ENCODE results near the gene SCD5. TPM values are rescaled to one million over a fixed set of nuclear protein-coding genes. Genes with fewer than 3 reads are reported as not detected.
A peak's percentile ranks its signal among the peaks of the same experiment; 100 is the strongest.

The SCD5 gene
- total RNA-seq, 1 experiment from 2014 or later = 14.9 TPM

GRCh38 chr4:82770607-82771006 lies 28.0 kb downstream of the SCD5 start:
- Histone ChIP-seq H3K9ac (ENCODE audit: low read length) (no peak overlapping the region), H3K4me3 (ENCODE audit: low read length) (no peak overlapping the region), H2AFZ (ENCODE audit: low read length) (no peak overlapping the region), H3K36me3 (ENCODE audit: insufficient read depth, low read length) (no peaks in the 10 kb centered on the region), H3K9me2 (replicated peaks; ENCODE audit: insufficient read depth, low read length) (no peaks in the 10 kb centered on the region), H3K9me3 (ENCODE audit: low read length) (no peaks in the 10 kb centered on the region), H4K20me1 (ENCODE audit: insufficient read depth, low read depth, low read length) (no peaks in the 10 kb centered on the region), H3K4me2 (ENCODE audit: low read depth, low read length, poor library complexity, severe bottlenecking) (no peak overlapping the region), H3K27ac (ENCODE audit: low read length) (no peak overlapping the region), H3K79me2 (ENCODE audit: low read length) (no peaks in the 10 kb centered on the region), H3K4me1 (ENCODE audit: low read length) (peaks cover 5% of the 10 kb centered on the region; the same call in 1 of the 2 replicates), H3K27me3 (ENCODE audit: low read length) (no peaks in the 10 kb centered on the region)
- DNase-seq = peak; percentile 10

- no peaks in the 10 kb centered on the region for H3K9me2 ChIP-seq (replicated peaks; ENCODE audit: insufficient read depth, low read length)
- no peak overlapping the region for H3K9ac ChIP-seq (ENCODE audit: low read length)
- H3K79me2 ChIP-seq (ENCODE audit: low read length) = no peaks in the 10 kb centered on the region
- H4K20me1 ChIP-seq (ENCODE audit: insufficient read depth, low read depth, low read length) = no peaks in the 10 kb centered on the region
- no peaks in the 10 kb centered on the region for H3K9me3 ChIP-seq (ENCODE audit: low read length)
- no peak for DNase-seq
- H2AFZ ChIP-seq (ENCODE audit: low read length) = no peak overlapping the region
- H3K27me3 ChIP-seq (ENCODE audit: low read length) = no peaks in the 10 kb centered on the region
- H3K27ac ChIP-seq (ENCODE audit: low read length) = no peak overlapping the region
- H3K36me3 ChIP-seq (ENCODE audit: insufficient read depth, low read length) = no peaks in the 10 kb centered on the region
- no peak overlapping the region for H3K4me2 ChIP-seq (ENCODE audit: low read depth, low read length, poor library complexity, severe bottlenecking)
- no peak overlapping the region for H3K4me3 ChIP-seq (ENCODE audit: low read length)
- H3K4me1 ChIP-seq (ENCODE audit: low read length) = peaks cover 6% of the 10 kb centered on the region; the same call in 1 of the 2 replicates
These were observed 33.5 kb downstream of the SCD5 start for GRCh38 chr4:82765134-82765533.

- H3K9me3 ChIP-seq (ENCODE audit: low read length) = no peaks in the 10 kb centered on the region
- H3K4me2 ChIP-seq (ENCODE audit: low read depth, low read length, poor library complexity, severe bottlenecking) = no peak overlapping the region
- H3K36me3 ChIP-seq (ENCODE audit: insufficient read depth, low read length) = no peaks in the 10 kb centered on the region
- no peak overlapping the region for H2AFZ ChIP-seq (ENCODE audit: low read length)
- peaks cover 19% of the 10 kb centered on the region for H3K4me1 ChIP-seq (ENCODE audit: low read length)
- DNase-seq = no peak
- no peaks in the 10 kb centered on the region for H3K79me2 ChIP-seq (ENCODE audit: low read length)
- no peak overlapping the region for H3K4me3 ChIP-seq (ENCODE audit: low read length)
- no peaks in the 10 kb centered on the region for H3K9me2 ChIP-seq (replicated peaks; ENCODE audit: insufficient read depth, low read length)
- H3K9ac ChIP-seq (ENCODE audit: low read length) = no peak overlapping the region
- no peaks in the 10 kb centered on the region for H3K27me3 ChIP-seq (ENCODE audit: low read length)
- 0 out of 2 replicates have a peak, but pooled peaks cover 4% of the 10 kb centered on the region for H4K20me1 ChIP-seq (ENCODE audit: insufficient read depth, low read depth, low read length)
- H3K27ac ChIP-seq (ENCODE audit: low read length) = no peak overlapping the region
These were observed 37.4 kb downstream of the SCD5 start for GRCh38 chr4:82761229-82761628.

- H3K27me3 ChIP-seq (ENCODE audit: low read length) = no peaks in the 10 kb centered on the region
- no peak overlapping the region for H3K4me2 ChIP-seq (ENCODE audit: low read depth, low read length, poor library complexity, severe bottlenecking)
- no peak overlapping the region for H3K4me3 ChIP-seq (ENCODE audit: low read length)
- peaks cover 27% of the 10 kb centered on the region for H3K4me1 ChIP-seq (ENCODE audit: low read length)
- 0 out of 2 replicates have a peak, but pooled peaks cover 4% of the 10 kb centered on the region for H4K20me1 ChIP-seq (ENCODE audit: insufficient read depth, low read depth, low read length)
- no peak overlapping the region for H3K27ac ChIP-seq (ENCODE audit: low read length)
- no peaks in the 10 kb centered on the region for H3K9me2 ChIP-seq (replicated peaks; ENCODE audit: insufficient read depth, low read length)
- DNase-seq = no peak
- no peaks in the 10 kb centered on the region for H3K9me3 ChIP-seq (ENCODE audit: low read length)
- H3K79me2 ChIP-seq (ENCODE audit: low read length) = no peaks in the 10 kb centered on the region
- H3K36me3 ChIP-seq (ENCODE audit: insufficient read depth, low read length) = no peaks in the 10 kb centered on the region
- no peak overlapping the region for H3K9ac ChIP-seq (ENCODE audit: low read length)
- H2AFZ ChIP-seq (ENCODE audit: low read length) = no peak overlapping the region
These were observed 39.6 kb downstream of the SCD5 start for GRCh38 chr4:82758701-82759685.

- H2AFZ ChIP-seq (ENCODE audit: low read length) = no peak overlapping the region
- no peaks in the 10 kb centered on the region for H3K36me3 ChIP-seq (ENCODE audit: insufficient read depth, low read length)
- H3K4me1 ChIP-seq (ENCODE audit: low read length) = peaks cover 27% of the 10 kb centered on the region
- no peak overlapping the region for H3K4me3 ChIP-seq (ENCODE audit: low read length)
- H3K27ac ChIP-seq (ENCODE audit: low read length) = no peak overlapping the region
- H3K9me2 ChIP-seq (replicated peaks; ENCODE audit: insufficient read depth, low read length) = no peaks in the 10 kb centered on the region
- no peaks in the 10 kb centered on the region for H3K79me2 ChIP-seq (ENCODE audit: low read length)
- H3K9ac ChIP-seq (ENCODE audit: low read length) = no peak overlapping the region
- no peak for DNase-seq
- H4K20me1 ChIP-seq (ENCODE audit: insufficient read depth, low read depth, low read length) = 0 out of 2 replicates have a peak, but pooled peaks cover 4% of the 10 kb centered on the region
- no peaks in the 10 kb centered on the region for H3K9me3 ChIP-seq (ENCODE audit: low read length)
- no peaks in the 10 kb centered on the region for H3K27me3 ChIP-seq (ENCODE audit: low read length)
- H3K4me2 ChIP-seq (ENCODE audit: low read depth, low read length, poor library complexity, severe bottlenecking) = no peak overlapping the region
These were observed 42.5 kb downstream of the SCD5 start for GRCh38 chr4:82756061-82756460.

GRCh38 chr4:82755650-82756049 lies 42.9 kb downstream of the SCD5 start:
- H3K9ac ChIP-seq (ENCODE audit: low read length) = no peak overlapping the region
- H2AFZ ChIP-seq (ENCODE audit: low read length) = no peak overlapping the region
- no peaks in the 10 kb centered on the region for H3K36me3 ChIP-seq (ENCODE audit: insufficient read depth, low read length)
- no peak overlapping the region for H3K27ac ChIP-seq (ENCODE audit: low read length)
- no peaks in the 10 kb centered on the region for H3K79me2 ChIP-seq (ENCODE audit: low read length)
- H3K4me3 ChIP-seq (ENCODE audit: low read length) = no peak overlapping the region
- H3K4me2 ChIP-seq (ENCODE audit: low read depth, low read length, poor library complexity, severe bottlenecking) = no peak overlapping the region
- H3K9me3 ChIP-seq (ENCODE audit: low read length) = no peaks in the 10 kb centered on the region
- peaks cover 26% of the 10 kb centered on the region for H3K4me1 ChIP-seq (ENCODE audit: low read length)
- 0 out of 2 replicates have a peak, but pooled peaks cover 4% of the 10 kb centered on the region for H4K20me1 ChIP-seq (ENCODE audit: insufficient read depth, low read depth, low read length)
- no peaks in the 10 kb centered on the region for H3K27me3 ChIP-seq (ENCODE audit: low read length)
- H3K9me2 ChIP-seq (replicated peaks; ENCODE audit: insufficient read depth, low read length) = no peaks in the 10 kb centered on the region
- no peak for DNase-seq

GRCh38 chr4:82754513-82755165 lies 44.0 kb downstream of the SCD5 start:
- DNase-seq = no peak
- peaks cover 18% of the 10 kb centered on the region for H3K4me1 ChIP-seq (ENCODE audit: low read length)
- no peak overlapping the region for H3K4me3 ChIP-seq (ENCODE audit: low read length)
- no peaks in the 10 kb centered on the region for H3K79me2 ChIP-seq (ENCODE audit: low read length)
- no peaks in the 10 kb centered on the region for H3K27me3 ChIP-seq (ENCODE audit: low read length)
- no peak overlapping the region for H3K27ac ChIP-seq (ENCODE audit: low read length)
- H3K36me3 ChIP-seq (ENCODE audit: insufficient read depth, low read length) = no peaks in the 10 kb centered on the region
- H3K9me2 ChIP-seq (replicated peaks; ENCODE audit: insufficient read depth, low read length) = no peaks in the 10 kb centered on the region
- no peak overlapping the region for H3K4me2 ChIP-seq (ENCODE audit: low read depth, low read length, poor library complexity, severe bottlenecking)
- no peak overlapping the region for H3K9ac ChIP-seq (ENCODE audit: low read length)
- 0 out of 2 replicates have a peak, but pooled peaks cover under 1% of the 10 kb centered on the region for H4K20me1 ChIP-seq (ENCODE audit: insufficient read depth, low read depth, low read length)
- H3K9me3 ChIP-seq (ENCODE audit: low read length) = no peaks in the 10 kb centered on the region
- H2AFZ ChIP-seq (ENCODE audit: low read length) = no peak overlapping the region

- H2AFZ ChIP-seq (ENCODE audit: low read length) = no peak overlapping the region
- no peaks in the 10 kb centered on the region for H3K9me3 ChIP-seq (ENCODE audit: low read length)
- H3K27me3 ChIP-seq (ENCODE audit: low read length) = no peaks in the 10 kb centered on the region
- H3K4me1 ChIP-seq (ENCODE audit: low read length) = peaks cover 11% of the 10 kb centered on the region
- no peak overlapping the region for H3K9ac ChIP-seq (ENCODE audit: low read length)
- no peak overlapping the region for H3K4me3 ChIP-seq (ENCODE audit: low read length)
- DNase-seq = no peak
- H3K9me2 ChIP-seq (replicated peaks; ENCODE audit: insufficient read depth, low read length) = no peaks in the 10 kb centered on the region
- no peaks in the 10 kb centered on the region for H4K20me1 ChIP-seq (ENCODE audit: insufficient read depth, low read depth, low read length)
- no peak overlapping the region for H3K27ac ChIP-seq (ENCODE audit: low read length)
- no peaks in the 10 kb centered on the region for H3K36me3 ChIP-seq (ENCODE audit: insufficient read depth, low read length)
- no peaks in the 10 kb centered on the region for H3K79me2 ChIP-seq (ENCODE audit: low read length)
- H3K4me2 ChIP-seq (ENCODE audit: low read depth, low read length, poor library complexity, severe bottlenecking) = no peak overlapping the region
These were observed 44.7 kb downstream of the SCD5 start for GRCh38 chr4:82753725-82754410.
